Ishikawa (cell line): ENCODE data around the gene PXN.

ENCODE experiments used
- CREB1 ChIP-seq: IDR thresholded peaks from 2 replicates; pipeline ENCODE4 v1.6.1; 2012; ENCODE audit warnings: low read depth
- EGR1 ChIP-seq: IDR thresholded peaks from 2 replicates; pipeline ENCODE4 v1.6.1; 2012
- FOXM1 ChIP-seq: IDR thresholded peaks from 2 replicates; pipeline ENCODE4 v1.6.1; 2012; ENCODE audit warnings: low read depth, borderline replicate concordance
- NFIC ChIP-seq: IDR thresholded peaks from 2 replicates; pipeline ENCODE4 v1.6.1; 2012
- ZBTB7A ChIP-seq: IDR thresholded peaks from 2 replicates; pipeline ENCODE4 v1.6.1; 2012; ENCODE audit warnings: low read depth
- TF ChIP-seq, protein P1 (sequence below): IDR thresholded peaks from 2 replicates; pipeline ENCODE4 v1.6.1; 2012
- TF ChIP-seq, protein P2 (sequence below): IDR thresholded peaks from 2 replicates; pipeline ENCODE4 v1.6.1; 2012; ENCODE audit warnings: low read depth, mild to moderate bottlenecking
- TF ChIP-seq, protein P3 (sequence below): IDR thresholded peaks from 2 replicates; pipeline ENCODE4 v1.6.1; 2012

Gene PXN

DNA sequence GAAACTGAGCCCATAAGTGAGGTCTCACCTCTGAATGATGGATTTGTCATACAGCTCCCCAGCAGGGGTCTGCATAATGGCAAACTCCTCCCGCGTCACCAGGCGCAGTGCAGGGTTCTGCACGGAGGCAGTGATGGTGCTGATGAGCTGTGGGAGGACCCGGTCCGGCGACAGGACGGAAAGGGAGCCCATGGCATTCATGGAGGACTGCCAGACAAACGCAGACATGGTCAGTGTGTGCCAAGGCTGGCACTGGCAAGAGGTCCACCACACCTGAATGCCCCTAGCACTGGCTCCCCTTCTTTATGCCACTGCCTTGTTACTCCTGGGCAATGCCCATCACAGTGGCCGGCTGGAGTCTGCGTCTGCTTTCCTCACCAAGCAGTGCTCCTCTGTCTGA is 103.7 kb downstream of the PXN start:
- TF ChIP-seq, protein P1, sequence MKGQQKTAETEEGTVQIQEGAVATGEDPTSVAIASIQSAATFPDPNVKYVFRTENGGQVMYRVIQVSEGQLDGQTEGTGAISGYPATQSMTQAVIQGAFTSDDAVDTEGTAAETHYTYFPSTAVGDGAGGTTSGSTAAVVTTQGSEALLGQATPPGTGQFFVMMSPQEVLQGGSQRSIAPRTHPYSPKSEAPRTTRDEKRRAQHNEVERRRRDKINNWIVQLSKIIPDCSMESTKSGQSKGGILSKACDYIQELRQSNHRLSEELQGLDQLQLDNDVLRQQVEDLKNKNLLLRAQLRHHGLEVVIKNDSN, result no peak
- TF ChIP-seq, protein P2, sequence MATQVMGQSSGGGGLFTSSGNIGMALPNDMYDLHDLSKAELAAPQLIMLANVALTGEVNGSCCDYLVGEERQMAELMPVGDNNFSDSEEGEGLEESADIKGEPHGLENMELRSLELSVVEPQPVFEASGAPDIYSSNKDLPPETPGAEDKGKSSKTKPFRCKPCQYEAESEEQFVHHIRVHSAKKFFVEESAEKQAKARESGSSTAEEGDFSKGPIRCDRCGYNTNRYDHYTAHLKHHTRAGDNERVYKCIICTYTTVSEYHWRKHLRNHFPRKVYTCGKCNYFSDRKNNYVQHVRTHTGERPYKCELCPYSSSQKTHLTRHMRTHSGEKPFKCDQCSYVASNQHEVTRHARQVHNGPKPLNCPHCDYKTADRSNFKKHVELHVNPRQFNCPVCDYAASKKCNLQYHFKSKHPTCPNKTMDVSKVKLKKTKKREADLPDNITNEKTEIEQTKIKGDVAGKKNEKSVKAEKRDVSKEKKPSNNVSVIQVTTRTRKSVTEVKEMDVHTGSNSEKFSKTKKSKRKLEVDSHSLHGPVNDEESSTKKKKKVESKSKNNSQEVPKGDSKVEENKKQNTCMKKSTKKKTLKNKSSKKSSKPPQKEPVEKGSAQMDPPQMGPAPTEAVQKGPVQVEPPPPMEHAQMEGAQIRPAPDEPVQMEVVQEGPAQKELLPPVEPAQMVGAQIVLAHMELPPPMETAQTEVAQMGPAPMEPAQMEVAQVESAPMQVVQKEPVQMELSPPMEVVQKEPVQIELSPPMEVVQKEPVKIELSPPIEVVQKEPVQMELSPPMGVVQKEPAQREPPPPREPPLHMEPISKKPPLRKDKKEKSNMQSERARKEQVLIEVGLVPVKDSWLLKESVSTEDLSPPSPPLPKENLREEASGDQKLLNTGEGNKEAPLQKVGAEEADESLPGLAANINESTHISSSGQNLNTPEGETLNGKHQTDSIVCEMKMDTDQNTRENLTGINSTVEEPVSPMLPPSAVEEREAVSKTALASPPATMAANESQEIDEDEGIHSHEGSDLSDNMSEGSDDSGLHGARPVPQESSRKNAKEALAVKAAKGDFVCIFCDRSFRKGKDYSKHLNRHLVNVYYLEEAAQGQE, result no peak
- TF ChIP-seq NFIC (no peak), CREB1 (no peak), FOXM1 (no peak), EGR1 (no peak), ZBTB7A (no peak)
- TF ChIP-seq, protein P3, sequence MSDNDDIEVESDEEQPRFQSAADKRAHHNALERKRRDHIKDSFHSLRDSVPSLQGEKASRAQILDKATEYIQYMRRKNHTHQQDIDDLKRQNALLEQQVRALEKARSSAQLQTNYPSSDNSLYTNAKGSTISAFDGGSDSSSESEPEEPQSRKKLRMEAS, result no peak
